Ishikawa (cell line): ENCODE results near the gene KCNJ13.

Source experiments
- CEBPB ChIP-seq: IDR thresholded peaks from 2 replicates; pipeline ENCODE4 v1.6.1; 2012
- CREB1 ChIP-seq: IDR thresholded peaks from 2 replicates; pipeline ENCODE4 v1.6.1; 2012; ENCODE audit warnings: low read depth
- EGR1 ChIP-seq: IDR thresholded peaks from 2 replicates; pipeline ENCODE4 v1.6.1; 2012
- EP300 ChIP-seq: IDR thresholded peaks from 2 replicates; pipeline ENCODE4 v1.6.1; 2012; ENCODE audit warnings: borderline replicate concordance
- FOXM1 ChIP-seq: IDR thresholded peaks from 2 replicates; pipeline ENCODE4 v1.6.1; 2012; ENCODE audit warnings: low read depth, borderline replicate concordance
- MAX ChIP-seq: IDR thresholded peaks from 2 replicates; pipeline ENCODE4 v1.6.1; 2012
- NFIC ChIP-seq: IDR thresholded peaks from 2 replicates; pipeline ENCODE4 v1.6.1; 2012
- RAD21 ChIP-seq: IDR thresholded peaks from 2 replicates; pipeline ENCODE4 v1.6.1; 2012; ENCODE audit warnings: low read depth
- REST ChIP-seq: IDR thresholded peaks from 2 replicates; pipeline ENCODE4 v1.6.1; 2012; ENCODE audit warnings: low read depth, mild to moderate bottlenecking
- TAF1 ChIP-seq: IDR thresholded peaks from 2 replicates; pipeline ENCODE4 v1.6.1; 2012; ENCODE audit warnings: low read depth, mild to moderate bottlenecking
- TCF12 ChIP-seq: IDR thresholded peaks from 2 replicates; pipeline ENCODE4 v1.6.1; 2012; ENCODE audit warnings: low read depth
- TEAD4 ChIP-seq: IDR thresholded peaks from 2 replicates; pipeline ENCODE4 v1.6.1; 2012
- YY1 ChIP-seq: IDR thresholded peaks from 2 replicates; pipeline ENCODE4 v1.6.1; 2012; ENCODE audit warnings: low read depth
- ZBTB7A ChIP-seq: IDR thresholded peaks from 2 replicates; pipeline ENCODE4 v1.6.1; 2012; ENCODE audit warnings: low read depth
- TF ChIP-seq, protein P1 (sequence below): IDR thresholded peaks from 2 replicates; pipeline ENCODE4 v1.6.1; 2012

Gene KCNJ13

GRCh38 chr2:232793271-232793670 lies 16.9 kb upstream of the KCNJ13 start:
- TF ChIP-seq, protein P1, sequence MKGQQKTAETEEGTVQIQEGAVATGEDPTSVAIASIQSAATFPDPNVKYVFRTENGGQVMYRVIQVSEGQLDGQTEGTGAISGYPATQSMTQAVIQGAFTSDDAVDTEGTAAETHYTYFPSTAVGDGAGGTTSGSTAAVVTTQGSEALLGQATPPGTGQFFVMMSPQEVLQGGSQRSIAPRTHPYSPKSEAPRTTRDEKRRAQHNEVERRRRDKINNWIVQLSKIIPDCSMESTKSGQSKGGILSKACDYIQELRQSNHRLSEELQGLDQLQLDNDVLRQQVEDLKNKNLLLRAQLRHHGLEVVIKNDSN, result no peak
- no peak for TF ChIP-seq MAX
- no peak for TF ChIP-seq CREB1
- no peak for TF ChIP-seq EGR1
- no peak for TF ChIP-seq ZBTB7A
- TF ChIP-seq TAF1, result no peak
- TF ChIP-seq EP300, result no peak
- TF ChIP-seq RAD21, result no peak
- no peak for TF ChIP-seq CEBPB
- TF ChIP-seq REST, result no peak
- TF ChIP-seq YY1, result no peak
- no peak for TF ChIP-seq NFIC
- no peak for TF ChIP-seq FOXM1

GRCh38 chr2:232791518-232791917 lies 15.2 kb upstream of the KCNJ13 start:
- no peak for TF ChIP-seq YY1
- no peak for TF ChIP-seq RAD21
- TF ChIP-seq CREB1, result no peak
- TF ChIP-seq TAF1, result no peak
- no peak for TF ChIP-seq NFIC
- no peak for TF ChIP-seq MAX
- TF ChIP-seq REST, result no peak
- TF ChIP-seq TEAD4, result no peak
- TF ChIP-seq EP300, result no peak
- no peak for TF ChIP-seq EGR1
- TF ChIP-seq, protein P1, result no peak

DNA sequence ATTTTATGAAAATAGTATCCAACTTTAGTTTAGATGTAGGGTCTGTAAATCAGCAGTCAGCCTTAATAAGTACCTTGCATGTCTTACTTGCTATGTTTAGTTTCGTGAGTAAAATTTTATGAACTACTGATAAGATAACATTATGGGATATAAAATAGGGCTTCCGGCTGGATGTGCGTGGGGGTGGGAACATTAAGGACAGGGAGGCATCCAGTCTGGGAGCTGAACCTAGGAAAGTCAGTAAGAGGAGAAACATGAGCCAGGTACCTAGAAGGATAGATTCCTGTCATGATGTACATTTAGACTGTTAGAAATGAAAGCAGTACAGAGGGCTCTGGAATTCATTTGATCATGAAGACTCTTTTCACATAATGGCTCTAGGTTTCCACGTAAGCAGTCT lies 12.7 kb upstream of the KCNJ13 start:
- TF ChIP-seq YY1, result no peak
- TF ChIP-seq NFIC, result no peak
- no peak for TF ChIP-seq CEBPB
- TF ChIP-seq RAD21, result no peak
- no peak for TF ChIP-seq FOXM1
- no peak for TF ChIP-seq TEAD4
- TF ChIP-seq EGR1, result no peak
- TF ChIP-seq TCF12, result no peak
- TF ChIP-seq MAX, result no peak
- TF ChIP-seq EP300, result no peak
- no peak for TF ChIP-seq ZBTB7A
- TF ChIP-seq TAF1, result no peak
- TF ChIP-seq CREB1, result no peak
- TF ChIP-seq REST, result no peak
- TF ChIP-seq, protein P1, result no peak

DNA sequence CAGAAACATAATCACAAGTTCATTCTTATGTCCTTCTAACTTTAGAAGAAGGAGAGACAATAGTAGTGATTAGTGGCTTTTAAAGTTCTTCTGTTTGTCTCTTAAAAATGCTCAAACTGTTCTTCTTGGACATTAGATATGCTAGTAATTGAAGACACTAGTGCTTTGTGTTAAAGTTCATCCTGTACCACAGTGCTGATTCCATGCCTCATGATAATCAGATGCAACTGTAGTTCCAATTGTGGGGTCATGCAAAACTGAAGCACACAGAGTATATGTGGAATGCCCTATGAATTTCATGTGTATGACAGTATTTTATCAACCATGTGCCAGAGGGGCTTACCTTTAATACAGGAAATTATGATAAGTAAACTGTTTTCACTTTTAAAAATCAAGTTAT lies 11.4 kb upstream of the KCNJ13 start:
- no peak for TF ChIP-seq CREB1
- TF ChIP-seq, protein P1, result no peak
